H1 (cell line): ENCODE results near the gene GALNT2. TPM values are rescaled to one million over a fixed set of nuclear protein-coding genes. Genes with fewer than 3 reads are reported as not detected.

ENCODE experiments used
- CTCF ChIA-PET: fragments of 300-600 bp; sonication (Branson Sonifier 250); formaldehyde crosslinking; loops from one replicate; lab custom pipeline; 2021; ENCODE audit not compliant: partially characterized antibody; lab: Charles Lee
- POLR2A ChIA-PET: fragments of 300-600 bp; sonication (Branson Sonifier 250); formaldehyde crosslinking; loops from one replicate; lab custom pipeline; 2021; ENCODE audit warnings: inconsistent platforms; ENCODE audit not compliant: partially characterized antibody; lab: Charles Lee
- DNase-seq, 2 experiments: peaks; one replicate each; pipeline versions ENCODE4 v3.0.0 to v3.0.0-alpha.2; 2010 to 2022; ENCODE audit warnings: low spot score in 2 of 2, low read depth in 1 of 2, mixed read lengths in 1 of 2
- FAIRE-seq: peaks from 2 replicates; lab custom pipeline; 2011; peaks lifted over from hg19 to GRCh38; lab: Jason Lieb, UNC
- H2AFZ ChIP-seq: 2 replicates; pipeline ENCODE4 v1.8.1; 2012; ENCODE audit warnings: low read length, inconsistent platforms
- H2AK5ac ChIP-seq: 2 replicates; pipeline ENCODE4 v1.6.1; 2013; ENCODE audit warnings: low read depth, low read length
- H2BK120ac ChIP-seq: replicated peaks from 2 replicates; pipeline ENCODE3; 2013; ENCODE audit warnings: low read depth, low read length, inconsistent platforms
- H2BK12ac ChIP-seq: 2 replicates; pipeline ENCODE4 v1.6.1; 2013; ENCODE audit warnings: low read depth, low read length
- H2BK15ac ChIP-seq: 2 replicates; pipeline ENCODE4 v1.6.1; 2013; ENCODE audit warnings: low read length
- H2BK20ac ChIP-seq: 2 replicates; pipeline ENCODE4 v1.6.1; 2013; ENCODE audit warnings: low read length
- H2BK5ac ChIP-seq: 2 replicates; pipeline ENCODE4 v1.6.1; 2013; ENCODE audit warnings: low read depth, low read length
- H3K14ac ChIP-seq: 2 replicates; pipeline ENCODE4 v1.6.1; 2013; ENCODE audit warnings: inconsistent platforms; ENCODE audit not compliant: insufficient read length
- H3K18ac ChIP-seq: 2 replicates; pipeline ENCODE4 v1.6.1; 2013; ENCODE audit warnings: low read length; ENCODE audit errors: extremely low read depth
- H3K23ac ChIP-seq: 2 replicates; pipeline ENCODE4 v1.6.1; 2013; ENCODE audit warnings: inconsistent platforms; ENCODE audit not compliant: insufficient read length
- H3K23me2 ChIP-seq: 2 replicates; pipeline ENCODE4 v1.6.1; 2013; ENCODE audit warnings: low read depth, low read length
- H3K27ac ChIP-seq: 2 replicates; pipeline ENCODE4 v1.6.1; 2011; ENCODE audit warnings: low read depth, low read length, inconsistent platforms
- H3K27me3 ChIP-seq, 4 experiments: replicated peaks in 1 of 4; 1 replicate in 1 of 4; 2 replicates in 3 of 4; pipeline versions ENCODE4 v1.6.1 to v1.8.1; 2011 to 2013; ENCODE audit warnings: low read length in 3 of 4, mild to moderate bottlenecking in 3 of 4, inconsistent platforms in 2 of 4, mixed read lengths in 2 of 4, moderate library complexity in 1 of 4; ENCODE audit not compliant: control insufficient read depth in 3 of 4, insufficient read depth in 3 of 4; ENCODE audit errors: extremely low read depth in 1 of 4
- H3K36me3 ChIP-seq, 4 experiments: 2 replicates each; pipeline versions ENCODE4 v1.6.1 to v1.8.1; 2011 to 2013; ENCODE audit warnings: mild to moderate bottlenecking in 4 of 4, low read length in 3 of 4, moderate library complexity in 2 of 4, control low read depth in 1 of 4, inconsistent platforms in 1 of 4; ENCODE audit not compliant: insufficient read depth in 4 of 4, control insufficient read depth in 2 of 4
- H3K4ac ChIP-seq: replicated peaks from 2 replicates; pipeline ENCODE3; 2013; ENCODE audit warnings: low read length, low read depth, mixed read lengths, inconsistent platforms; ENCODE audit not compliant: insufficient read length
- H3K4me1 ChIP-seq, 4 experiments: replicated peaks in 1 of 4; 1 replicate in 1 of 4; 2 replicates in 3 of 4; pipeline versions ENCODE4 v1.6.1 to v1.8.1; 2011 to 2013; ENCODE audit warnings: low read length in 3 of 4, inconsistent platforms in 2 of 4, mixed read lengths in 1 of 4; ENCODE audit not compliant: insufficient read depth in 4 of 4, control insufficient read depth in 3 of 4
- H3K4me2 ChIP-seq, 2 experiments: 2 replicates each; pipeline versions ENCODE4 v1.6.1 to v1.8.1; 2011 to 2013; ENCODE audit warnings: low read depth in 2 of 2, low read length in 2 of 2, control low read depth in 1 of 2, inconsistent platforms in 1 of 2, mild to moderate bottlenecking in 1 of 2; ENCODE audit not compliant: insufficient read depth in 1 of 2
- H3K4me3 ChIP-seq, 4 experiments: fragments of 200-600, 300-600 bp in 1 of 4; sonication (generic), shearing (Covaris generic), sonication (Bioruptor Twin) in 1 of 4; 2 replicates each; pipeline versions ENCODE4 v1.5.1 to v1.8.1; 2011 to 2016; ENCODE audit warnings: low read length in 4 of 4, low read depth in 3 of 4, control low read depth in 2 of 4, inconsistent platforms in 2 of 4, mild to moderate bottlenecking in 2 of 4, mixed read lengths in 1 of 4, moderate library complexity in 1 of 4; ENCODE audit not compliant: insufficient read depth in 2 of 4; ENCODE audit errors: extremely low read depth in 1 of 4
- H3K56ac ChIP-seq: replicated peaks from 2 replicates; pipeline ENCODE3; 2013; ENCODE audit warnings: low read depth, mild to moderate bottlenecking, mixed read lengths, low read length, inconsistent platforms; ENCODE audit not compliant: insufficient read length
- H3K79me1 ChIP-seq: 2 replicates; pipeline ENCODE4 v1.6.1; 2013; ENCODE audit warnings: low read depth, low read length, control low read depth
- H3K79me2 ChIP-seq, 2 experiments: 2 replicates each; pipeline versions ENCODE4 v1.6.1 to v1.8.1; 2012 to 2013; ENCODE audit warnings: low read length in 2 of 2, mild to moderate bottlenecking in 2 of 2, inconsistent platforms in 1 of 2; ENCODE audit not compliant: insufficient read depth in 2 of 2, control insufficient read depth in 1 of 2
- H3K9ac ChIP-seq, 4 experiments: replicated peaks in 1 of 4; 1 replicate in 1 of 4; 2 replicates in 3 of 4; pipeline versions ENCODE4 v1.6.1 to v1.8.1; 2011 to 2013; ENCODE audit warnings: low read depth in 3 of 4, low read length in 3 of 4, control low read depth in 2 of 4, mild to moderate bottlenecking in 2 of 4, moderate library complexity in 2 of 4, inconsistent platforms in 1 of 4; ENCODE audit errors: extremely low read depth in 1 of 4
- H3K9me3 ChIP-seq, 2 experiments: 2 replicates each; pipeline versions ENCODE4 v1.6.1 to v1.8.1; 2012 to 2013; ENCODE audit warnings: mild to moderate bottlenecking in 2 of 2, moderate library complexity in 2 of 2, control low read depth in 1 of 2, inconsistent platforms in 1 of 2, low read depth in 1 of 2, low read length in 1 of 2, mixed read lengths in 1 of 2; ENCODE audit not compliant: insufficient read depth in 2 of 2
- H4K20me1 ChIP-seq, 2 experiments: replicated peaks in 1 of 2; 2 replicates each; pipeline versions ENCODE3 to v1.8.1; 2011 to 2013; ENCODE audit warnings: inconsistent platforms in 2 of 2, low read length in 2 of 2, mild to moderate bottlenecking in 1 of 2; ENCODE audit not compliant: insufficient read depth in 2 of 2, control insufficient read depth in 1 of 2
- H4K5ac ChIP-seq: 2 replicates; pipeline ENCODE4 v1.6.1; 2013; ENCODE audit warnings: low read length, low read depth, mixed read lengths, inconsistent platforms; ENCODE audit not compliant: insufficient read length
- H4K8ac ChIP-seq: 2 replicates; pipeline ENCODE4 v1.8.0; 2013; ENCODE audit warnings: mild to moderate bottlenecking, moderate library complexity, low read length, inconsistent platforms; ENCODE audit not compliant: insufficient read depth; ENCODE audit errors: extremely low read depth
- H4K91ac ChIP-seq: replicated peaks from 2 replicates; pipeline ENCODE3; 2013; ENCODE audit warnings: low read length, mixed read lengths, inconsistent platforms; ENCODE audit not compliant: insufficient read length
- BCL11A ChIP-seq, 2 experiments: IDR thresholded peaks; one replicate each; pipeline ENCODE4 v1.6.1; 2011; ENCODE audit warnings: low read depth in 2 of 2, low read length in 2 of 2, mild to moderate bottlenecking in 2 of 2
- BRCA1 ChIP-seq: IDR thresholded peaks from 2 replicates; pipeline ENCODE4 v1.6.1; 2012; ENCODE audit warnings: low read depth, low read length, improper control_type of control experiment
- CBX5 ChIP-seq: fragments of 300-800, 300-1000 bp; sonication (generic); IDR thresholded peaks from 2 replicates; pipeline ENCODE4 v1.7.1; 2016; ENCODE audit warnings: antibody characterized with exemption, low read length, low read depth
- CEBPB ChIP-seq: IDR thresholded peaks from 2 replicates; pipeline ENCODE4 v1.6.1; 2012; ENCODE audit warnings: low read depth, low read length
- CHD2 ChIP-seq: IDR thresholded peaks from 2 replicates; pipeline ENCODE4 v1.6.1; 2012; ENCODE audit warnings: low read length, improper control_type of control experiment
- KDM4A ChIP-seq: IDR thresholded peaks from one replicate; pipeline ENCODE4 v1.7.1; 2012; ENCODE audit warnings: low read depth, mild to moderate bottlenecking, moderate library complexity, low read length, inconsistent platforms; ENCODE audit not compliant: severe bottlenecking
- RBBP5 ChIP-seq: IDR thresholded peaks from 2 replicates; pipeline ENCODE4 v1.7.1; 2012; ENCODE audit warnings: low read depth, mild to moderate bottlenecking, inconsistent platforms, low read length, moderate library complexity, borderline replicate concordance
- RXRA ChIP-seq: IDR thresholded peaks from 2 replicates; pipeline ENCODE4 v1.6.1; 2011; ENCODE audit warnings: low read depth, mild to moderate bottlenecking, low read length, moderate library complexity; ENCODE audit not compliant: insufficient read depth
- SIN3A ChIP-seq, 2 experiments: IDR thresholded peaks in 1 of 2; conservative IDR thresholded peaks in 1 of 2; 2 replicates each; pipeline ENCODE4 v1.6.1; 2011 to 2012; ENCODE audit warnings: low read length in 2 of 2, improper control_type of control experiment in 1 of 2, low read depth in 1 of 2, mild to moderate bottlenecking in 1 of 2
- TAF7 ChIP-seq: optimal IDR thresholded peaks from 2 replicates; pipeline ENCODE3; 2011; ENCODE audit warnings: low read depth, mild to moderate bottlenecking, inconsistent platforms, low read length, moderate library complexity, borderline replicate concordance
- TBP ChIP-seq: IDR thresholded peaks from 2 replicates; pipeline ENCODE4 v1.6.1; 2011; ENCODE audit warnings: low read depth, low read length, improper control_type of control experiment
- TCF12 ChIP-seq: IDR thresholded peaks from 2 replicates; pipeline ENCODE4 v1.6.1; 2011; ENCODE audit warnings: low read depth, mild to moderate bottlenecking, low read length
- TEAD4 ChIP-seq: IDR thresholded peaks from 2 replicates; pipeline ENCODE4 v1.6.1; 2012; ENCODE audit warnings: low read depth, low read length, inconsistent platforms, mixed read lengths
- YY1 ChIP-seq: IDR thresholded peaks from 2 replicates; pipeline ENCODE4 v1.6.1; 2011; ENCODE audit warnings: low read depth, mild to moderate bottlenecking, low read length
- WGBS, 2 experiments: shearing (Covaris generic) in 1 of 2; methylation state at CpG; one replicate each; pipeline versions ENCODE4 v1.1.6 to v1.1.7; 2013 to 2015; ENCODE audit warnings: low lambda C conversion rate in 2 of 2, mixed read lengths in 2 of 2, inconsistent platforms in 1 of 2, low coverage in 1 of 2, missing lambda C conversion rate in 1 of 2; ENCODE audit not compliant: insufficient replicate concordance in 2 of 2, insufficient coverage in 1 of 2, insufficient read length in 1 of 2; ENCODE audit errors: extremely low coverage in 1 of 2, missing lambda C conversion rate in 1 of 2; 5-methylcytosine and 5-hydroxymethylcytosine counted together
- polyA plus RNA-seq, 7 experiments: library from polyadenylated mRNA; depleted of rRNA in 3 of 7; stranded (reverse) in 5 of 7; unstranded in 2 of 7; fragments of >200 nt in 5 of 7; fragments of 200-250 nt in 2 of 7; gene quantifications; 1 replicate in 5 of 7; 2 replicates in 1 of 7; 4 replicates in 1 of 7; pipeline versions ENCODE4 v1.2.1 to v1.2.3, GENCODE V29; 2011 to 2013; ENCODE audit warnings: missing spikeins in 2 of 7, mixed read lengths in 2 of 7
- total RNA-seq: library from RNA; stranded (reverse); fragmentation: NEBNext Ultra II Directional; extraction: Animal tissue kit (Norgen Biotek cat#: 25700); gene quantifications from 2 replicates; pipeline ENCODE4 v1.2.1, GENCODE V29; 2021

GALNT2 gene
- total and polyA plus RNA-seq, 2 of the 8 experiments (the other 6 are each of a cell fraction or from before 2014, with no cell fraction given): 34.5 to 75.3 TPM

GRCh38 chr1:230112782-230113181, 45.7 kb downstream of the GALNT2 start:
- Histone ChIP-seq H3K23ac (no peak overlapping the region), H2AFZ (no peak overlapping the region), H3K36me3 (no peaks in the 10 kb centered on the region), H3K4me2 (peak overlapping the region in 1 of 2 experiments; percentile 18; a peak in 1 of 4 replicates), H3K4me3 (no peak overlapping the region), H3K4me1 (peaks cover 9 to 30% (median 20%) of the 10 kb centered on the region in 4 experiments), H3K56ac (no peak overlapping the region), H2AK5ac (0 out of 2 replicates have a peak overlapping the region, but pooled peaks have one; percentile 68), H3K23me2 (no peaks in the 10 kb centered on the region), H3K9ac (no peak overlapping the region), H3K79me2 (peaks cover 5 to 74% of the 10 kb centered on the region in 2 experiments), H3K27me3 (no peaks in the 10 kb centered on the region), H3K14ac (no peak overlapping the region), H3K79me1 (peaks cover 22% of the 10 kb centered on the region), H4K5ac (no peak overlapping the region), H3K18ac (peak overlapping the region; percentile 51), H4K20me1 (peaks cover 0 to 6% of the 10 kb centered on the region in 2 experiments), H4K91ac (peak overlapping the region; percentile 14), H2BK5ac (peak overlapping the region; percentile 69; the same call in 1 of the 2 replicates), H3K9me3 (no peaks in the 10 kb centered on the region), H2BK120ac (peak overlapping the region; percentile 24), H3K27ac (no peak overlapping the region), H2BK15ac (no peak overlapping the region; the same call in 1 of the 2 replicates), H2BK20ac (no peak overlapping the region), H2BK12ac (peak overlapping the region; percentile 73), H4K8ac (0 out of 2 replicates have a peak overlapping the region, but pooled peaks have one; percentile 40), H3K4ac (no peak overlapping the region)
- POLR2A ChIA-PET: interaction anchor here (0.6 to 1.1 kb wide), 2 partner anchors 31 to 46 kb away, joined by 3 read pairs; partner anchors contain the start of gene GALNT2
- FAIRE-seq: no peak
- TF ChIP-seq CBX5 (no peak), CHD2 (no peak), TCF12 (no peak), TEAD4 (no peak), BRCA1 (no peak), RBBP5 (no peak), TAF7 (no peak), SIN3A (conservative IDR thresholded peaks at IDR 0.05 in 1 of 2, IDR thresholded peaks at IDR 0.05 in 1 of 2; ENCODE audit: low read depth in 1 of 2, low read length in 2 of 2) (no peak), BCL11A (IDR thresholded peaks at IDR 0.05; ENCODE audit: low read depth in 2 of 2, low read length in 2 of 2) (no peak), KDM4A (no peak), TBP (no peak), CEBPB (no peak), RXRA (no peak), YY1 (no peak)
- 87% methylated on average over 5 of the region's 5 CpGs; no CpG with 5 or more reads in 1 of the 2 experiments for WGBS, 2 experiments
- CTCF ChIA-PET: interaction anchor here (1.0 to 11.3 kb wide), 3 partner anchors 8 to 35 kb away, joined by 3 to 79 read pairs (median 10); no protein-coding TSS in a partner anchor
- DNase-seq: no peak
